Gastroesophageal sphincter (tissue), 3 donors: Measurements from ENCODE around the gene EGFL8.

Experiments
- CTCF ChIP-seq, 4 experiments: fragments of 200-600 bp in 2 of 4; fragments of 450-650 bp in 2 of 4; sonication (generic) in 1 of 4; IDR thresholded peaks; one replicate each; pipeline ENCODE4 v1.5.1; 2017 to 2019; ENCODE audit warnings: antibody characterized with exemption in 4 of 4, mild to moderate bottlenecking in 2 of 4, moderate library complexity in 2 of 4
- EP300 ChIP-seq: sonication (generic); formaldehyde crosslinking; IDR thresholded peaks from one replicate; pipeline ENCODE4 v1.6.1; 2017; ENCODE audit warnings: antibody characterized with exemption, mild to moderate bottlenecking
- POLR2A ChIP-seq, 2 donors: fragments of 450-650 bp; IDR thresholded peaks; one replicate each; pipeline ENCODE4 v1.6.1; 2017; ENCODE audit warnings: antibody characterized with exemption in 2 of 2, mild to moderate bottlenecking in 2 of 2, moderate library complexity in 1 of 2
- POLR2AphosphoS5 ChIP-seq: sonication (generic); formaldehyde crosslinking; IDR thresholded peaks from one replicate; pipeline ENCODE4 v1.6.1; 2017; ENCODE audit warnings: antibody characterized with exemption

DNA sequence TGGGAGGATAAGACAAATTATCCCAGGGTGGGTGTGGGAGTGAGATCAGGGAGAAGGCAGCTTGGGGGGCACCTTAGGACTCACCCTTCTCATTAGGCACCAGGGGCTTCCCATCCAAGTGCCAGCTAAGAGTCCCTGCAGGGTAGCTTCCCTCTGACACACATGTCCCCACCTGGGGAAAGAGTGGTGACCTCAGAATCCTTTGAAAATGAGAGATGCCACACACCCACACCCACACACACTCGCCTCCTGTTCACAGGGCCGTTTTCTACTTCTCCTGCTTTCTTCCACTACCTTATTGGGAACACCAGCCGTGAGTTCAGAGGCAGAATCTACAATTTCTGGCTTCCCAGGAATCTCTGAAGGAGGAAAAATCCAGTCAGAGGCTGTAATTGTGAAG lies 18.6 kb downstream of the EGFL8 start:
- TF ChIP-seq CTCF (IDR thresholded peaks at IDR 0.05) (no peak), EP300 (no peak), POLR2A (IDR thresholded peaks at IDR 0.05) (no peak), POLR2AphosphoS5 (no peak)
